HTERT RPE-1 (cell line): ENCODE measurements around the gene ERC1.
"Not testable (repeated sequence)": the region's sequence is repeated elsewhere in the genome, so short reads cannot be mapped to it uniquely, and the experiment has no call there.

Source experiments
- in situ Hi-C: fragments of 300-500 bp; cut with MboI; formaldehyde crosslinking; loops from 4 replicates; pipeline ENCODE4 v1.14.3; 2020; ENCODE audit warnings: low sequenced_read_pairs

Gene ERC1

GRCh38 chr12:1117371-1117770 lies 126.3 kb downstream of the ERC1 start:
- in situ Hi-C loops, result no loop called here

GRCh38 chr12:1117970-1118563 lies 127.0 kb downstream of the ERC1 start:
- in situ Hi-C loops, result no loop called here

- in situ Hi-C loops, result no loop called here
Observed at GRCh38 chr12:1122786-1123185, 131.8 kb downstream of the ERC1 start.

GRCh38 chr12:1126091-1126490 lies 135.1 kb downstream of the ERC1 start:
- in situ Hi-C loops, result no loop called here

- in situ Hi-C loops, result no loop called here
Observed at GRCh38 chr12:1127021-1127420, 136.0 kb downstream of the ERC1 start.

- in situ Hi-C loops, result no loop called here
Observed at GRCh38 chr12:1130164-1130563, 139.1 kb downstream of the ERC1 start.

GRCh38 chr12:1130571-1130970 lies 139.5 kb downstream of the ERC1 start:
- in situ Hi-C loops, result no loop called here

GRCh38 chr12:1131811-1132224 lies 140.8 kb downstream of the ERC1 start:
- in situ Hi-C loops, result no loop called here

- in situ Hi-C loops, result no loop called here
Observed at GRCh38 chr12:1132311-1132710, 141.3 kb downstream of the ERC1 start.

GRCh38 chr12:1138691-1139090 lies 147.7 kb downstream of the ERC1 start:
- in situ Hi-C loops, result no loop called here

GRCh38 chr12:1146758-1147157 lies 155.7 kb downstream of the ERC1 start:
- in situ Hi-C loops, result not testable (repeated sequence)

GRCh38 chr12:1147821-1148220 lies 156.8 kb downstream of the ERC1 start:
- in situ Hi-C loops, result no loop called here

- in situ Hi-C loops, result no loop called here
Observed at GRCh38 chr12:1157046-1157445, 166.0 kb downstream of the ERC1 start.

- in situ Hi-C loops, result no loop called here
Observed at GRCh38 chr12:1161197-1161596, 170.2 kb downstream of the ERC1 start.

GRCh38 chr12:1162081-1162760 lies 171.2 kb downstream of the ERC1 start:
- in situ Hi-C loops, result no loop called here

GRCh38 chr12:1167784-1168183 lies 176.8 kb downstream of the ERC1 start:
- in situ Hi-C loops, result no loop called here

- in situ Hi-C loops, result no loop called here
Observed at GRCh38 chr12:1170411-1170810, 179.4 kb downstream of the ERC1 start.

- in situ Hi-C loops, result no loop called here
Observed at GRCh38 chr12:1171657-1172408, 180.8 kb downstream of the ERC1 start.

GRCh38 chr12:1173781-1174617 lies 183.0 kb downstream of the ERC1 start:
- in situ Hi-C loops, result no loop called here

GRCh38 chr12:1174659-1175058 lies 183.6 kb downstream of the ERC1 start:
- in situ Hi-C loops, result no loop called here

GRCh38 chr12:1176191-1176590 lies 185.2 kb downstream of the ERC1 start:
- in situ Hi-C loops, result no loop called here
